Stimulated activated CD8-positive, alpha-beta memory T cell treated with anti-CD3 and anti-CD28 coated beads, Interleukin-12 subunit alpha, Interleukin-12 subunit beta, amount 100 ng/mL, for 1 hour (primary cell): ENCODE data around the gene ATP11A.
"Not testable (repeated sequence)": the region's sequence is repeated elsewhere in the genome, so short reads cannot be mapped to it uniquely, and the experiment has no call there.

ENCODE experiments used
- DNase-seq: peaks from one replicate; pipeline ENCODE4 v3.0.0-alpha.2; 2020; ENCODE audit warnings: low read depth

The ATP11A gene

DNA sequence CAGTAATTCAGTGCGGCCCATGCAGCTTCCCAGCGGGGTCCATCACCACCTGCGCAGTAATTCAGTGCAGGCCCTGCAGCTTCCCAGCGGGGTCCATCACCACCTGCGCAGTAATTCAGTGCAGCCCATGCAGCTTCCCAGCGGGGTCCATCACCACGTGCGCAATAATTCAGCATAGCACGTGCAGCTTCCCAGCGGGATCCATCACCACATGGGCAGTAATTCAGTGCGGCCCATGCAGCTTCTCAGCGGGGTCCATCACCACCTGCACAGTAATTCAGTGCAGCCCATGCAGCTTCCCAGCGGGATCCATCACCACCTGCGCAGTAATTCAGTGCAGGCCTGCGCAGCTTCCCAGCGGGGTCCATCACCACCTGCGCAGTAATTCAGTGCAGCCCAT is 173.5 kb downstream of the ATP11A start:
- not testable (repeated sequence) for DNase-seq

DNA sequence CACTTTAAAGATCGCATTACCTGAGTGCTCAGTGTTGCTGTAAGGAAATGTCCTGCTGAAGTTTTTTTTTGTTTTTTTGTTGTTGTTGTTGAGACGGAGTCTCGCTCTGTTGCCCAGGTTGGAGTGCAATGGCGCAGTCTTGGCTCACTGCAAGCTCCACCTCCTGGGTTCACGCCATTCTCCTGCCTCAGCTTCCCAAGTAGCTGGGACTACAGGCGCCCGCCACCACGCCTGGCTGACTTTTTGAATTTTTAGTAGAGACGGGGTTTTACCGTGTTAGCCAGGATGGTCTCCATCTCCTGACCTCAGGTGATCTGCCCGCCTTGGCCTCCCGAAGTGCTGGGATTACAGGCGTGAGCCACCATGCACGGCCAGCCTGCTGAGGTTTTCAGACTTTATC is 175.6 kb downstream of the ATP11A start:
- DNase-seq: not testable (repeated sequence)

DNA sequence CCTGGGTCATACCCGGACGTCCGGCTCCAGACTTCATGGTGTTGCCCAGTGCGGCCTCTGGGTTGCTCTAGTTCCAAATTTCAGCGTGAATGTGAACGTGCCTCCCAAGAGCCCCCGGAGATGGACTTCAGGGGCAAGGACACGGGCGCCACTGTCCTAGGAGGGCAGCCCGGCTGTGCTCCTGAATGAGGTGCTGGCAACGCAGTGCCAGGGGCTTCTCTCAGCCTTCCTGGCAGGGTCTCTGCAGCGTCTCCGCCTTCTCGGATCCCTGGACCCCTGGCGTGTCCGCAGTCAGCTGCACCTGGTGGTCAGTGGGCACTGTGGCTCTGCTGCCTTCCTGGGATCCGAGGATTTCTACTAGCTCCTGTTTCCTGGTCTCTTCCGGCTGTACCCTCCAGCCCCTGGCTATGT is 177.5 kb downstream of the ATP11A start:
- no peak for DNase-seq

DNA sequence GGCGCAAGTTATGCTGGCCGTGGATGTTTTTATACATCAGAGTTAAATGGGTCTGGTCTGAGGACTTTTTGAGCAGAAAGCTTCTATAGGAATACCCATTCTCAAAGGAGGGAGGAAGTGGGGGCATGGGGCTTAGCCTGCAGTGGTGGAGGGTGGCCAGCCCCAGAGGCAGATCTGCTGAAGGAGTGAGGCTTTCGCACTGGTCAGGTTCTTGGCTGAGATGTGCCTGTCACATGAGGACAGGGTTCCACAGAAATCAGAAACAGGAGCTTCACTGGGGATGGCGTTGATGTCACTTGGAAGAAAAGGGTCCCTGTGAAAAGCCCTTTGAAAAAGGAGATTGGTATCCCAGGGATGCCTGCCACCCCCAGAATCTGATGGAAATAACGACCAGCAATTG is 178.5 kb downstream of the ATP11A start:
- DNase-seq: no peak

- no peak for DNase-seq
These were observed 179.6 kb downstream of the ATP11A start for GRCh38 chr13:112869202-112870050.

DNA sequence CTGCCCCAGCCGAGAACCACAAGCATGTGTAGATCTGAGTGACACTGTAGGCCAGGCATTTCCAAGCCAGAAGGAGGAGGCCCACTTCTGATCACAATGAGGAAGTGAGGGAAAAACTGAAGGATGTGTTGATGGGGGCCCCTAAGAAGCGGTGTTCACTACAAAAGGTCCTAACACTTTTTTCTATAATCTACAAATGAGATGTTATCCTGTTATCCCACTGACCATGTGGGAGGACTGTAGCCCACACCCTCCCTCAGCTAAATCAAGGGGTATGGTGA is 180.2 kb downstream of the ATP11A start:
- DNase-seq: no peak

DNA sequence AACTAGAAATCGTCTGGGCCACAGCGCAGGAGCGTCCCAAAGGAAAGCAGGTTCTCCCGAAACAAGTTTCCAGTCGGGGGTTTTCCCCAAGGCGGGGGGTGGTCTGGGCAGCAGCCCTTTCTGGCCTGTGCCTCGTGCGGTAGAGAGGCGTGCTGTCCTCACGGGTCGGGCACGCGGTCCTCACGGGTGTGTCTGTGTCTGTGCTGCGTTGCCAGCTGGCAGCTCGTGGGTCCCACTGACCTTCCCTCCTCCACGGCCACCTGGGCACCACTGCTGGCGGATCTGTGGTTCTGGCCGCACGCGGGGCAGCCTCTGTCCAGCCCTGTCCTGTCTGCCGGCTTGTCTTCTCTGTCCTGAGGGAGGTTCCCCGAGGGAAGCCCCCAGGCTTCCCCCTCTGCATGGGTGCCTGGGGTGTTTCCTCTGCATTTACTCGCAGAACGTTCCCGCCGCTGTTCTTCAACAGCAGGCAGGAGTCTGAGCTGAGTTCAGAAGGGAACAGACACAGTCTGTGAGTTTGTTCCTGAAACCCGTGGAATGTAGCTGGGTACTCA is 181.0 kb downstream of the ATP11A start:
- no peak for DNase-seq

- no peak for DNase-seq
These were observed 181.9 kb downstream of the ATP11A start for GRCh38 chr13:112871742-112872141.

DNA sequence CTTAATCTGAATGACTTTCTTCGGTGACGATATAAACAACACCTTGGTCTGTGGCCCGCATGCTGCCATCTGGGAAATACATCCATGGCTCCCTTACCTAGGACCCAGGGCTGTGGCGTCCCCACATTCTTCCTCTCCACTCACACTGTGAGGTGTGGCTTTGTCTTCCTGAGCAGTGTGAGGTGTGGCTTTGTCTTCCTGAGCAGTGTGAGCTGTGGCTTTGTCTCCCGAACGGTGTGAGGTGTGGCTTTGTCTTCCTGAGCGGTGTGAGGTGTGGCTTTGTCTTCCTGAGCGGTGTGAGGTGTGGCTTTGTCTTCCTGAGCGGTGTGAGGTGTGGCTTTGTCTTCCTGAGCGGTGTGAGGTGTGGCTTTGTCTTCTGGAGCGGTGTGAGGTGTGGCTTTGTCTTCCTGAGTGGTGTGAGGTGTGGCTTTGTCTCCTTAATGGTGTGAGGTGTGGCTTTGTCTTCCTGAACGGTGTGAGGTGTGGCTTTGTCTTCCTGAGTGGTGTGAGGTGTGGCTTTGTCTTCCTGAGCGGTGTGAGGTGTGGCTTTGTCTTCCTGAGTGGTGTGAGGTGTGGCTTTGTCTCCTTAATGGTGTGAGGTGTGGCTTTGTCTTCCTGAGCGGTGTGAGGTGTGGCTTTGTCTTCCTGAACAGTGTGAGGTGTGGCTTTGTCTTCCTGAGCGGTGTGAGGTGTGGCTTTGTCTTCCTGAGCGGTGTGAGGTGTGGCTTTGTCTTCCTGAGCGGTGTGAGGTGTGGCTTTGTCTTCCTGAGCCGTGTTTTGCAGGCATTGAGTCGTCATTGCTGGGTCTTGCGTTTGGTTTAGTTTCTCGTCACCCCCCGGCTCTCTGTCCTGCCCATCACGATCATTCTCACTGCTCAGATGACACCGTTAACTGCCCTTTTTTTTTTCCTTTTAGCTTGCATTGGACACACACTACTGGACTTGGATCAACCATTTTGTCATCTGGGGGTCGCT is 183.1 kb downstream of the ATP11A start:
- DNase-seq: not testable (repeated sequence)

GRCh38 chr13:112873851-112874750 is 184.3 kb downstream of the ATP11A start:
- DNase-seq: peak; percentile 23

DNA sequence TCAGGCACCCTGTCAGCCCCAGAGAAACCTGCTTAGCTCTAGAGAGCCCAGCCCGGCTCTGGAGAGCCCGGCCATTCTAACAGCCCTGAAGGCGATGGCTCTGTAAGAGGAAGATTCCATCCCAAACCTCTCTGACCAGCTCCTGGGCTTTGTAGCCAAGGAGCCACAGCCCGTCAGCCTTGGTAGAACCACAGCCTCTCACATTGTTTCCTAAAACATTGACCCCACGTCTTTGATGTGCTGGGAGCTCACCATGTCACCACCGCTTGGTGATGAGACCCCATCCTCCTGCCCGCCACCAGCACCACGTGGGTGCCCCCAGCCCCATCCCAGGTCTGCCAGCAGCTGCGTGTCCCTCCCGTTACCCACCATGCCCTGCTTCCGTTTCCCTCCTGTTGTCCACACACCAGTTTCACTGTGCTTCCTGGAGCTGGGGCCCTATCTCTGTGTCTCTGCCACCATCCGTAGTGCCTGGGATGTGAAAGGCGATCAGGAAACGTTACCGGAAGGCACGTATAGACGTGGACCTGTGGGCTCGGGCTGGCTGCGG is 185.0 kb downstream of the ATP11A start:
- no peak for DNase-seq

DNA sequence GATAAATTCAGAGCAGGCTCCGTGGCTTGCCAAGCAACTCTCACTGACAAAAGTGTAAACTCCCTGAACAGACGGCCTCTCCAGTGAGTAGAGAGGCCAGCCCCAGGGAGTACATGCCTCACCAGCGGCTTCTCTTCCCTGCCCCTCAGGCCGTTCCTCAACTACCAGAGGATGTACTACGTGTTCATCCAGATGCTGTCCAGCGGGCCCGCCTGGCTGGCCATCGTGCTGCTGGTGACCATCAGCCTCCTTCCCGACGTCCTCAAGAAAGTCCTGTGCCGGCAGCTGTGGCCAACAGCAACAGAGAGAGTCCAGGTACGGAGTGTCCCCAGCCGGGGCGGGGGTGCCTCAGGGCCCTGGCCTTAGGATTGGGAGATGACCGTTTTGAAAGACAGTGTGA is 185.8 kb downstream of the ATP11A start:
- DNase-seq: no peak

- no peak for DNase-seq
These were observed 186.6 kb downstream of the ATP11A start for GRCh38 chr13:112876305-112877000.

- no peak for DNase-seq
These were observed 187.2 kb downstream of the ATP11A start for GRCh38 chr13:112877066-112877465.

DNA sequence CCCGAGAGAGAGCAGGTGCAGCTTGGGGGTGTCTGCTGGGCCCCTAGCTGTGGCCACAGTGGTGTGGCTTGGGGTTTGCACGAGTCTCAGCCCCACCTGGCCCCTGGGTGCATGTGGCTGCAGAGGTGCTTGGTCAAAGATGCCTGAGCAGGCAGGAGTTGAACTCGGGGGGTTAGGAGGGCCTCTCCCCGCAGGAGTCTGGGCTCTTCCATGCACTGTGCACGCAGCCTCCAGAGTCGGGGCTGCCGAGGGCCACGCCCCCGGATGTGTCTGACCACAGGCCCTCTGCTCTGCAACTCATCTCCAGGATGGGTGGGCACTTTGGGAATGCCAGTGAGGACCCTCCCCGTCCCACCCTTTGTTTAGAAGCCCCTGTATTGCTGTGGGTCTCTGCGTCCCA is 187.7 kb downstream of the ATP11A start:
- no peak for DNase-seq

- no peak for DNase-seq
These were observed 188.4 kb downstream of the ATP11A start for GRCh38 chr13:112877976-112878955.

DNA sequence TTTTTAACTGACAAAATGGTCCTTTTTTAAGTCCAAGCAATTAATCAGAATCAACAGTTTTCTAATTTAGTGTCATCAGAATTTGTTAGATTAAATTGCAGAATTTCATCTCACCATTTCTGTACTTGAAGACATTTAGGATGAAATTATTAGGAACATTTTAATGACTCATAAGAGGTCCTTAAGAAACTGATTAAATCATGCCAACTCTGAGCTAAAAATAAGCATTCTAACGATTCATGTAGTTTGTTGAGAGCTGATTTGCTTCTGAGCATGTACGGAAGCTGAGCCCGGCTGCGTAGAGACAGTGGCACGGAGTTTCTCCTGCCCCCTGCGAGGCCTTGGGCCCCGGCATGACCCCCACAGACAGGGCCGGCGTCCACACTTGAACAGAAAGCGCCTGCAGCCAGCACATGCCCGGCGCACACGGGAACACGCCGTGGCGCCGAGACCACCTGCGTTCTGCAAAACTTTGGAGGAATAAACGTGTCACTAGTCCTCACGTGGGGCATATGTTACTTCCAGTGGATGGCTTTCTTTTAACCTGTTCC is 189.5 kb downstream of the ATP11A start:
- DNase-seq: no peak

- DNase-seq: no peak
These were observed 190.4 kb downstream of the ATP11A start for GRCh38 chr13:112880221-112880641.

- no peak for DNase-seq
These were observed 191.2 kb downstream of the ATP11A start for GRCh38 chr13:112880976-112881540.
